Mesendoderm (in vitro differentiated cells): Measurements from ENCODE around the gene MYPOP.

Source experiments
- DNase-seq: peaks from one replicate; pipeline ENCODE4 v3.0.0; 2013
- H2AK5ac ChIP-seq: 2 replicates; pipeline ENCODE4 v1.6.1; 2013; ENCODE audit warnings: low read length, inconsistent platforms
- H2BK120ac ChIP-seq: 2 replicates; pipeline ENCODE4 v1.6.1; 2013; ENCODE audit warnings: low read depth, mild to moderate bottlenecking, low read length, moderate library complexity, mixed read lengths
- H2BK15ac ChIP-seq: replicated peaks from 2 replicates; pipeline ENCODE4 v1.6.1; 2013; ENCODE audit warnings: low read depth, mild to moderate bottlenecking, moderate library complexity
- H2BK5ac ChIP-seq: 2 replicates; pipeline ENCODE4 v1.6.1; 2013; ENCODE audit warnings: low read length, inconsistent platforms
- H3K18ac ChIP-seq: 2 replicates; pipeline ENCODE4 v1.6.1; 2013; ENCODE audit warnings: mild to moderate bottlenecking, low read length, mixed read lengths
- H3K23ac ChIP-seq: one replicate; pipeline ENCODE4 v1.6.1; 2013; ENCODE audit warnings: low read length
- H3K27ac ChIP-seq: 2 replicates; pipeline ENCODE4 v1.5.1; 2013; ENCODE audit warnings: low read depth, mild to moderate bottlenecking, inconsistent platforms, low read length, moderate library complexity
- H3K27me3 ChIP-seq: 2 replicates; pipeline ENCODE4 v1.6.1; 2013; ENCODE audit warnings: low read length, control low read depth, mild to moderate bottlenecking, inconsistent platforms; ENCODE audit not compliant: insufficient read depth, poor library complexity
- H3K36me3 ChIP-seq: 2 replicates; pipeline ENCODE4 v1.6.1; 2013; ENCODE audit warnings: low read length, inconsistent platforms; ENCODE audit not compliant: control insufficient read depth, insufficient read depth
- H3K4ac ChIP-seq: one replicate; pipeline ENCODE4 v1.6.1; 2013; ENCODE audit warnings: low read depth, mild to moderate bottlenecking, low read length, moderate library complexity
- H3K4me1 ChIP-seq: 2 replicates; pipeline ENCODE4 v1.6.1; 2013; ENCODE audit warnings: low read depth, low read length, inconsistent platforms; ENCODE audit not compliant: control insufficient read depth
- H3K4me2 ChIP-seq: 2 replicates; pipeline ENCODE4 v1.6.1; 2013; ENCODE audit warnings: low read length
- H3K4me3 ChIP-seq: 2 replicates; pipeline ENCODE4 v1.5.1; 2013; ENCODE audit warnings: mild to moderate bottlenecking, low read length
- H3K56ac ChIP-seq: one replicate; pipeline ENCODE4 v1.6.1; 2013; ENCODE audit warnings: low read length
- H3K79me1 ChIP-seq: 2 replicates; pipeline ENCODE4 v1.6.1; 2013; ENCODE audit warnings: low read length, inconsistent platforms
- H3K79me2 ChIP-seq: 2 replicates; pipeline ENCODE4 v1.6.1; 2013; ENCODE audit warnings: mild to moderate bottlenecking, low read length; ENCODE audit not compliant: control insufficient read depth, insufficient read depth
- H3K9ac ChIP-seq: 2 replicates; pipeline ENCODE4 v1.6.1; 2013; ENCODE audit warnings: low read length, inconsistent platforms
- H4K5ac ChIP-seq: one replicate; pipeline ENCODE4 v1.6.1; 2013; ENCODE audit warnings: low read length
- H4K8ac ChIP-seq: one replicate; pipeline ENCODE4 v1.6.1; 2013; ENCODE audit warnings: low read depth, mild to moderate bottlenecking, control low read depth, low read length, moderate library complexity
- WGBS: extraction: QIAGEN DNeasy Blood & Tissue Kit; methylation state at CpG from one replicate; pipeline ENCODE4 v1.1.7; 2013; ENCODE audit warnings: low lambda C conversion rate, missing lambda C conversion rate; ENCODE audit not compliant: insufficient coverage; ENCODE audit errors: extremely low coverage; 5-methylcytosine and 5-hydroxymethylcytosine counted together

MYPOP gene

DNA sequence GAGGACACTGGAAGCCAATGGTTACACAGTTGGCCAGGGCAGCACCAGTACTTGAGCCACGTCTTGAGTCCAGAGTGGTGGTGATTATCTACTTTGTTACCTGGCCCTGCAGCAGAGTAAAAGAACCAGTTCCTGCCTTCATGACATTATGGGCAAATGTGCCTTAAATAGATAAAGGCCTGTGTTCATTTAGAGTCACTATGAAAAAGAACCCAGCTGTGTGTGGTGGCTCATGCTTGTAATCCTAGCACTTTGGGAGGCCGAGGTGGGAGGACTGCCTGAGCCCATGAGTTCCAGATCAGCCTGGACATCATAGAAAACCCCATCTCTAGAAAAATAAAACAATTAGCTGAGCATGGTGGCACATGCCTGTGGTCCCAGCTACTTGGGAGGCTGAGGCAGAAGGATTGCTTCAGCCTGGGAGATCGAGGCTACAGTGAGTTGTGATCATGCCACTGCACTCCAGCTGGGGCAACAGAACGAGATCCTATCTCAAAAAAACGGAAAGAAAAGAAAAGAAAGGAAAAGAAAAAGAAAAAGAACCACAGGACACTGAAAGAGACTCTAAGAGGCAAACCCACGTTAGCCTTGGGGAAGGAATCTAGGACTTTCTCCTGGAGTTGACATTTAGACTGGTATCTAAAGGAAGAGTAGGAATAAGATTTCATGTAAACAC is 13.1 kb downstream of the MYPOP start:
- no peak overlapping the region for H4K8ac ChIP-seq
- H2AK5ac ChIP-seq, result no peak overlapping the region
- no peaks in the 10 kb centered on the region for H3K27me3 ChIP-seq
- H3K4ac ChIP-seq, result no peak overlapping the region
- H3K9ac ChIP-seq, result no peak overlapping the region
- peaks cover 2% of the 10 kb centered on the region for H3K79me1 ChIP-seq
- H2BK5ac ChIP-seq, result no peak overlapping the region
- H3K4me2 ChIP-seq, result no peak overlapping the region
- H2BK120ac ChIP-seq, result no peak overlapping the region
- H3K79me2 ChIP-seq, result peaks cover 5% of the 10 kb centered on the region
- H4K5ac ChIP-seq, result no peak overlapping the region
- H2BK15ac ChIP-seq, result no peak overlapping the region
- no peak overlapping the region for H3K56ac ChIP-seq
- H3K4me1 ChIP-seq, result no peaks in the 10 kb centered on the region
- DNase-seq, result no peak
- no peak overlapping the region for H3K4me3 ChIP-seq
- H3K27ac ChIP-seq, result no peak overlapping the region
- no peaks in the 10 kb centered on the region for H3K36me3 ChIP-seq
- no CpG with 5 or more reads among the region's 6 CpGs for WGBS
- no peak overlapping the region for H3K23ac ChIP-seq
- no peak overlapping the region for H3K18ac ChIP-seq

GRCh38 chr19:45887200-45887710 is 15.2 kb downstream of the MYPOP start:
- no CpG with 5 or more reads among the region's 10 CpGs for WGBS
- H2BK5ac ChIP-seq, result no peak overlapping the region

GRCh38 chr19:45886427-45887199 is 15.8 kb downstream of the MYPOP start:
- H3K27ac ChIP-seq, result peak overlapping the region; percentile 78
- H3K23ac ChIP-seq, result no peak overlapping the region
- H3K9ac ChIP-seq, result peak overlapping the region; percentile 89
- H3K36me3 ChIP-seq, result no peaks in the 10 kb centered on the region
- H3K79me2 ChIP-seq, result peaks cover 5% of the 10 kb centered on the region
- H3K4me1 ChIP-seq, result peaks cover 7% of the 10 kb centered on the region
- peak overlapping the region; percentile 71 for H3K4me3 ChIP-seq
- no peak overlapping the region for H2BK15ac ChIP-seq
- H3K4ac ChIP-seq, result peak overlapping the region; percentile 17
- no peaks in the 10 kb centered on the region for H3K27me3 ChIP-seq
- peak overlapping the region; percentile 92 for H3K56ac ChIP-seq
- no peak overlapping the region for H2BK5ac ChIP-seq
- no peak overlapping the region for H2AK5ac ChIP-seq
- H3K79me1 ChIP-seq, result peaks cover 2% of the 10 kb centered on the region
- no CpG with 5 or more reads among the region's 32 CpGs for WGBS
- no peak overlapping the region for H4K5ac ChIP-seq
- H3K4me2 ChIP-seq, result peak overlapping the region; percentile 81
- peak overlapping the region; percentile 83 for H4K8ac ChIP-seq
- H3K18ac ChIP-seq, result peak overlapping the region; percentile 51
- H2BK120ac ChIP-seq, result no peak overlapping the region
- DNase-seq, result peak; percentile 97

More at GRCh38 chr19:45887200-45887710, 15.2 kb downstream of the MYPOP start:
- Histone ChIP-seq H3K18ac (peak overlapping the region; percentile 33), H3K27ac (no peak overlapping the region), H4K5ac (no peak overlapping the region), H3K4me1 (peaks cover 2% of the 10 kb centered on the region), H3K79me2 (peaks cover 5% of the 10 kb centered on the region), H3K9ac (peak overlapping the region; percentile 89), H3K27me3 (no peaks in the 10 kb centered on the region), H4K8ac (peak overlapping the region; percentile 65), H2BK15ac (no peak overlapping the region), H3K56ac (peak overlapping the region; percentile 92), H2BK120ac (no peak overlapping the region), H3K4me2 (peak overlapping the region; percentile 76), H3K36me3 (no peaks in the 10 kb centered on the region), H3K4me3 (no peak overlapping the region), H3K4ac (peak overlapping the region; percentile 17), H3K79me1 (peaks cover 2% of the 10 kb centered on the region), H2AK5ac (no peak overlapping the region), H3K23ac (no peak overlapping the region)
- DNase-seq, result no peak

GRCh38 chr19:45885556-45886426 is 16.6 kb downstream of the MYPOP start, which contains the start of gene IRF2BP1:
IRF2BP1 (minus strand) TSS chr19:45886141; CDS start chr19:45885774, 367 bp downstream.
- Histone ChIP-seq H3K79me1 (peaks cover 2% of the 10 kb centered on the region), H3K9ac (peak within 1 kb of the TSS; percentile 89), H3K4me3 (peak within 1 kb of the TSS; percentile 71), H3K4me1 (peaks cover 13% of the 10 kb centered on the region), H2AK5ac (no peak within 1 kb of the TSS), H3K4ac (peak within 1 kb of the TSS; percentile 25), H2BK15ac (no peak within 1 kb of the TSS), H3K18ac (peak within 1 kb of the TSS; percentile 68), H4K8ac (peak within 1 kb of the TSS; percentile 83), H2BK5ac (no peak within 1 kb of the TSS), H3K4me2 (peak within 1 kb of the TSS; percentile 81), H4K5ac (no peak within 1 kb of the TSS), H3K27ac (peak within 1 kb of the TSS; percentile 78), H3K56ac (peak within 1 kb of the TSS; percentile 92), H3K27me3 (no peaks in the 10 kb centered on the region), H3K79me2 (peaks cover 5% of the 10 kb centered on the region), H2BK120ac (no peak within 1 kb of the TSS), H3K23ac (peak within 1 kb of the TSS; percentile 20), H3K36me3 (no peaks in the 10 kb centered on the region)
- DNase-seq, result peak; percentile 96
- no CpG with 5 or more reads among the region's 107 CpGs for WGBS

DNA sequence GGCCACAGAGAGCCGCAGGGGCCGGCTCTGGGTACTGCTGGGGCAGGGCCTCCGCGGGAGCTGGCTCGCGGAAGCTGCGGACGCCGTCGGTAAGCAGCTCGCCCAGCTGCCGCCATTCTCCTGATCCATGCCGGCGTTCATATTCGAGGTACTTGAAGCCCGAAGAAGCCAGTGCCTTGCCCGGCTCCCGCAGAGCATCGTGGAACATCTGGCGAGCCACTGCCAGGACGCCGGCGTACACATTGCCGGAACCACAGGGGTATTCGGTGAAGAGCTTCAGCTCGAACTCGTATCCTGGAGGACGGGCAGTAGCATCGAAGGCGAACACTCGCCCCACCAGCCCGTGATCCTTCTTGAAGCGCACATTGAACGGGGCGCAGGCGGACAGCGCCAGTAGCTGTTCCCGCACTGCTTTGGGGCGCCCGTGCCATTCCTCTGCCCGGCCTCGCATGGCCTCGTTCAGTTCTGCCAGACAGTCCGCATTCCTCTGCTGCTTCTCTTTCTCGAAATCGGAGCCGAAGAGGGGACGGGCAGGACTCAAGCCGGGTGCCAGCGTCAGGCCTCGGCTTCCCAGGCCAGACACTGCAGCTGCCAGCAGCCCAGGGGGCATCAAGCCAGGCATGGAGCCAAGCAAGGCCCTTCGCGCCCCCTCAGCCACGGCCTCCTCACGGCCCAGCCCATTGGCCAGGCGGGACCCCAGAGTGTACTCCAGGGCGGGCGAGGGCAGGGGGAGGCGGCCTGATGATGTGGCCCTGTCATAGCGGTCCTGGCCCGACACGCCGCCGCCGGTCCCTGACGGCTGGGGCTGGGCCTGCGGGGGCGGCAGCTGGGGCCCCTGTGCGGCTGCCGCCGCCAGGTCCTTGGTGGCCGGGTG is 17.5 kb downstream of the MYPOP start:
- H3K4ac ChIP-seq, result peak overlapping the region; percentile 25
- H2BK120ac ChIP-seq, result no peak overlapping the region
- H3K4me2 ChIP-seq, result peak overlapping the region; percentile 27
- H2BK5ac ChIP-seq, result no peak overlapping the region
- peaks cover 2% of the 10 kb centered on the region for H3K79me1 ChIP-seq
- peak overlapping the region; percentile 68 for H3K18ac ChIP-seq
- peak overlapping the region; percentile 70 for H3K27ac ChIP-seq
- peak overlapping the region; percentile 78 for H3K9ac ChIP-seq
- no peak overlapping the region for H2BK15ac ChIP-seq
- DNase-seq, result peak; percentile 44
- no CpG with 5 or more reads among the region's 72 CpGs for WGBS
- peak overlapping the region; percentile 20 for H3K23ac ChIP-seq
- H3K27me3 ChIP-seq, result no peaks in the 10 kb centered on the region
- peak overlapping the region; percentile 41 for H3K4me3 ChIP-seq
- peaks cover 13% of the 10 kb centered on the region for H3K4me1 ChIP-seq
- no peaks in the 10 kb centered on the region for H3K36me3 ChIP-seq
- H2AK5ac ChIP-seq, result no peak overlapping the region
- no peak overlapping the region for H4K8ac ChIP-seq
- H3K56ac ChIP-seq, result peak overlapping the region; percentile 87
- H4K5ac ChIP-seq, result no peak overlapping the region
- H3K79me2 ChIP-seq, result peaks cover 5% of the 10 kb centered on the region
